NCI-H1105 treated with DMSO at 0.1 percent for 48 hours (cell line): ENCODE measurements around the gene AKR1C1.
A peak's percentile ranks its signal among the peaks of the same experiment; 100 is the strongest.
"Not testable (repeated sequence)": the region's sequence is repeated elsewhere in the genome, so short reads cannot be mapped to it uniquely, and the experiment has no call there.

ENCODE experiments used
- DNase-seq: peaks from one replicate; lab custom pipeline; 2025; lab: John Stamatoyannopoulos, UW

The AKR1C1 gene

GRCh38 chr10:5018671-5019277, 55.6 kb downstream of the AKR1C1 start:
- not testable (repeated sequence) for DNase-seq

GRCh38 chr10:5019770-5020612, 56.8 kb downstream of the AKR1C1 start:
- DNase-seq, result peak; percentile 79

GRCh38 chr10:5021624-5022290, 58.5 kb downstream of the AKR1C1 start:
- DNase-seq, result not testable (repeated sequence)

GRCh38 chr10:5023177-5023805, 60.1 kb downstream of the AKR1C1 start:
- no peak for DNase-seq

- DNase-seq, result not testable (repeated sequence)
Observed at GRCh38 chr10:5025461-5025881, 62.3 kb downstream of the AKR1C1 start.

GRCh38 chr10:5030989-5031388, 67.8 kb downstream of the AKR1C1 start:
- DNase-seq, result no peak

GRCh38 chr10:5031588-5031987, 68.4 kb downstream of the AKR1C1 start:
- DNase-seq, result not testable (repeated sequence)

GRCh38 chr10:5032444-5032843, 69.2 kb downstream of the AKR1C1 start:
- DNase-seq, result not testable (repeated sequence)
